Measurements from ENCODE around the gene POU6F2. TPM values are rescaled to one million over a fixed set of nuclear protein-coding genes. Genes with fewer than 3 reads are reported as not detected.

Gene POU6F2
- total and polyA plus RNA-seq, 2 of the 4 experiments (the other 2 are of a cell fraction), result not detected

GRCh38 chr7:39509912-39510311, 532.2 kb downstream of the POU6F2 start:
- Histone ChIP-seq H3K23ac (ENCODE audit: low read depth, low read length) (no peak overlapping the region), H2AFZ (replicated peaks; ENCODE audit: low read length, poor library complexity) (no peak overlapping the region), H3K4me1 (ENCODE audit: control insufficient read depth, insufficient read depth, low read length) (no peaks in the 10 kb centered on the region), H2BK120ac (ENCODE audit: low read depth, low read length) (no peak overlapping the region), H3K9me1 (ENCODE audit: insufficient read depth, low read length) (no peaks in the 10 kb centered on the region), H4K8ac (ENCODE audit: low read depth in 2 of 2, low read length in 2 of 2) (no peak overlapping the region), H3K36me3 (ENCODE audit: control insufficient read depth, insufficient read depth, low read length) (no peaks in the 10 kb centered on the region), H3K79me1 (ENCODE audit: low read depth in 1 of 2, low read length in 2 of 2) (no peaks in the 10 kb centered on the region), H3K27ac (ENCODE audit: insufficient read depth, low read length) (no peak overlapping the region), H4K5ac (ENCODE audit: low read depth, low read length) (no peak overlapping the region), H3K27me3 (ENCODE audit: control insufficient read depth, insufficient read depth, low read length) (peaks cover 2% of the 10 kb centered on the region; the same call in 1 of the 2 replicates), H2BK20ac (ENCODE audit: low read depth, low read length) (no peak overlapping the region), H3K9ac (ENCODE audit: low read depth, low read length) (no peak overlapping the region), H3K14ac (replicated peaks; ENCODE audit: low read depth, low read length) (no peak overlapping the region), H2AK5ac (ENCODE audit: low read depth, low read length) (no peak overlapping the region), H3K56ac (ENCODE audit: extremely low read depth, insufficient read depth, low read length) (no peak overlapping the region), H4K20me1 (ENCODE audit: insufficient read depth, low read length) (no peaks in the 10 kb centered on the region), H2AK9ac (replicated peaks; ENCODE audit: low read depth, low read length, poor library complexity) (no peak overlapping the region), H3K18ac (ENCODE audit: low read depth, low read length) (no peak overlapping the region), H3K4ac (ENCODE audit: low read depth, low read length) (no peak overlapping the region), H3K9me3 (ENCODE audit: control insufficient read depth, insufficient read depth, low read length) (no peaks in the 10 kb centered on the region), H3K4me3 (ENCODE audit: insufficient read depth, low read depth, low read length) (no peak overlapping the region), H2BK5ac (ENCODE audit: low read depth, low read length, poor library complexity, severe bottlenecking) (no peak overlapping the region), H2BK15ac (ENCODE audit: low read depth, low read length) (no peak overlapping the region), H4K91ac (ENCODE audit: insufficient read depth, low read depth, low read length) (no peak overlapping the region), H3K4me2 (ENCODE audit: low read depth, low read length) (no peak overlapping the region)
- WGBS, 2 experiments (ENCODE audit: extremely low coverage in 2 of 2, insufficient read length in 1 of 2), result 100% methylated on average over 1 of the region's 2 CpGs; no CpG with 5 or more reads in 1 of the 2 experiments
- TF ChIP-seq MAFK (IDR thresholded peaks at IDR 0.05; ENCODE audit: low read depth, low read length), result no peak
- no peak for TF ChIP-seq CHD1 (IDR thresholded peaks at IDR 0.05; ENCODE audit: low read depth, low read length)
- TF ChIP-seq, protein P1, sequence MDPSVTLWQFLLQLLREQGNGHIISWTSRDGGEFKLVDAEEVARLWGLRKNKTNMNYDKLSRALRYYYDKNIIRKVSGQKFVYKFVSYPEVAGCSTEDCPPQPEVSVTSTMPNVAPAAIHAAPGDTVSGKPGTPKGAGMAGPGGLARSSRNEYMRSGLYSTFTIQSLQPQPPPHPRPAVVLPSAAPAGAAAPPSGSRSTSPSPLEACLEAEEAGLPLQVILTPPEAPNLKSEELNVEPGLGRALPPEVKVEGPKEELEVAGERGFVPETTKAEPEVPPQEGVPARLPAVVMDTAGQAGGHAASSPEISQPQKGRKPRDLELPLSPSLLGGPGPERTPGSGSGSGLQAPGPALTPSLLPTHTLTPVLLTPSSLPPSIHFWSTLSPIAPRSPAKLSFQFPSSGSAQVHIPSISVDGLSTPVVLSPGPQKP (IDR thresholded peaks at IDR 0.05; ENCODE audit: borderline replicate concordance, low read depth, low read length), result no peak
- TF ChIP-seq RFX5 (IDR thresholded peaks at IDR 0.05; ENCODE audit: low read depth, low read length), result no peak
- TF ChIP-seq BHLHE40 (IDR thresholded peaks at IDR 0.05; ENCODE audit: low read depth, low read length), result no peak
- TF ChIP-seq, protein P2, sequence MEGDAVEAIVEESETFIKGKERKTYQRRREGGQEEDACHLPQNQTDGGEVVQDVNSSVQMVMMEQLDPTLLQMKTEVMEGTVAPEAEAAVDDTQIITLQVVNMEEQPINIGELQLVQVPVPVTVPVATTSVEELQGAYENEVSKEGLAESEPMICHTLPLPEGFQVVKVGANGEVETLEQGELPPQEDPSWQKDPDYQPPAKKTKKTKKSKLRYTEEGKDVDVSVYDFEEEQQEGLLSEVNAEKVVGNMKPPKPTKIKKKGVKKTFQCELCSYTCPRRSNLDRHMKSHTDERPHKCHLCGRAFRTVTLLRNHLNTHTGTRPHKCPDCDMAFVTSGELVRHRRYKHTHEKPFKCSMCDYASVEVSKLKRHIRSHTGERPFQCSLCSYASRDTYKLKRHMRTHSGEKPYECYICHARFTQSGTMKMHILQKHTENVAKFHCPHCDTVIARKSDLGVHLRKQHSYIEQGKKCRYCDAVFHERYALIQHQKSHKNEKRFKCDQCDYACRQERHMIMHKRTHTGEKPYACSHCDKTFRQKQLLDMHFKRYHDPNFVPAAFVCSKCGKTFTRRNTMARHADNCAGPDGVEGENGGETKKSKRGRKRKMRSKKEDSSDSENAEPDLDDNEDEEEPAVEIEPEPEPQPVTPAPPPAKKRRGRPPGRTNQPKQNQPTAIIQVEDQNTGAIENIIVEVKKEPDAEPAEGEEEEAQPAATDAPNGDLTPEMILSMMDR (conservative IDR thresholded peaks at IDR 0.05; ENCODE audit: low read depth, low read length), result no peak
- TF ChIP-seq MXI1 (IDR thresholded peaks at IDR 0.05; ENCODE audit: borderline replicate concordance, low read depth, low read length), result no peak
- TF ChIP-seq FOS (IDR thresholded peaks at IDR 0.05; ENCODE audit: low read depth, low read length), result no peak
- DNase-seq, result no peak
- intact Hi-C loops (cut with micrococcal nuclease), result no loop called here
- dilution Hi-C loops (cut with HindIII; ENCODE audit: low sequenced_read_pairs, unreplicated experiment), result no loop called here
- CTCF ChIA-PET, result no interaction called here
- in situ Hi-C loops (cut with MboI; ENCODE audit: low sequenced_read_pairs), result loop anchor here (25.0 kb wide), 1 partner anchor 1098 kb away; no protein-coding TSS in a partner anchor
- POLR2A ChIA-PET (ENCODE audit: unreplicated experiment), result no interaction called here
- ATAC-seq (ENCODE audit: low read depth), result no peak
- no TSS peak for BruUV-seq (replicated peaks)

All from IMR-90 (cell line).